Hematopoietic multipotent progenitor cell treated with erythropoietin and hydrocortisone succinate and interleukin-3 and kit ligand, for 17 days (in vitro differentiated cells): ENCODE measurements around the gene ARPC1B.
A peak's percentile ranks its signal among the peaks of the same experiment; 100 is the strongest.

Source experiments
- DNase-seq: peaks from one replicate; pipeline ENCODE4 v3.0.0-alpha.2; 2015; ENCODE audit warnings: low spot score

Gene ARPC1B

DNA sequence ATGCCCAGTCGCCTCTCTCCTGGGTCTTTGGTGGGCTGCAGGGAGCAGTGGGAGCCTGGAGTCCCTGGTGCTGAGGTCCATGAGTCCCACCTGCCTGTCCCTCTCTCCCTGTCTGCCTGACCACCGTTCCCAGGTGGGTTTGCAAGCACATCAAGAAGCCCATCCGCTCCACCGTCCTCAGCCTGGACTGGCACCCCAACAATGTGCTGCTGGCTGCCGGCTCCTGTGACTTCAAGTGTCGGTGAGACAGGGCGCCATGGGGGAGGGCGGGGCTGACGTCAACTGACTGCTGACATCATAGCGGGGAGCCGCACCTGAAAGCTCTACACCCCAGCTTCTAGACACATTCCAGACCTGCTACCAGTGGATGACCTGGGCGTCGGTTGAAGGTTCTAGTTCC is 15.2 kb downstream of the ARPC1B start:
- DNase-seq, result no peak

DNA sequence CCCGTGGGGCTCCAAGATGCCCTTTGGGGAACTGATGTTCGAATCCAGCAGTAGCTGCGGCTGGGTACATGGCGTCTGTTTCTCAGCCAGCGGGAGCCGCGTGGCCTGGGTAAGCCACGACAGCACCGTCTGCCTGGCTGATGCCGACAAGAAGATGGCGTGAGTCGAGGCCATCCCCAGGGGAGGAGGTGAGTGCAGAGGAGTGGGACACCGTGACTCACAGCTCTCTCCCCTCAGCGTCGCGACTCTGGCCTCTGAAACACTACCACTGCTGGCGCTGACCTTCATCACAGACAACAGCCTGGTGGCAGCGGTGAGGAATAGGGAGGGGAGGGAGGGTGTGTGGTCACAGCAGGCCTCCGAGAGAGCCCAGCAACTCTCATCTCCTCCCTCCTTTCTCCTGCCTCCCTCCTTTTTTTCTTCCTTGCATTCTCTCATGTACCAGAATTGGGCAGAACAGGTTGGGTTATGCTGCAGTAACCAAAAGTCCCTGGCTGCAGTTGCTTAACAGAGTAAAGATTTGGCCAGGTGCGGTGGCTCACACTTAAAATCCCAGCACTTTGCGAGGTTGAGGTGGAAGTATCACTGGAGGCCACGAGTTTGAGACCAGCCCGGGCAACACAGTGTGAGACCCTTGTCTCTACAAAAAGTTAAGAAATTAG is 16.5 kb downstream of the ARPC1B start:
- no peak for DNase-seq

DNA sequence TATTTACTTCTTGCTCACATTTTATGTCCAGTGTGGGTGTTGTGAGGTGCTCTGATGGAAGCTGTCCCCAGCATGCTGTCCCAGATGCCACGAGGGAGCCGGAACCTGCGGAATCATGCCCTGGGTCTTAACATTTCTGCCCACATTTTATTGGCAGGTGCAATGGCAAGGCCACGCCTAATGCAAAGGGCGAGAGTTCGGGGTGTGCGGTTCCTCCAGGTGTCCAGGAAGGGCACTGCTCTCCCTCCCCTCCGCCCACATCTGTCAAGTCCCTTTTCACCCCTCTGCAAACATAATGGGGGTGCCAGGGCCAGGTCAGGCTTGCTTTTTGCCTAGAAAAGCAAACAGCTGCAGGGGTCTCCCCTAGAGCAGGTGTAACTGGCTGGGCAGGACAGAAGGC is 17.5 kb downstream of the ARPC1B start:
- DNase-seq, result no peak

DNA sequence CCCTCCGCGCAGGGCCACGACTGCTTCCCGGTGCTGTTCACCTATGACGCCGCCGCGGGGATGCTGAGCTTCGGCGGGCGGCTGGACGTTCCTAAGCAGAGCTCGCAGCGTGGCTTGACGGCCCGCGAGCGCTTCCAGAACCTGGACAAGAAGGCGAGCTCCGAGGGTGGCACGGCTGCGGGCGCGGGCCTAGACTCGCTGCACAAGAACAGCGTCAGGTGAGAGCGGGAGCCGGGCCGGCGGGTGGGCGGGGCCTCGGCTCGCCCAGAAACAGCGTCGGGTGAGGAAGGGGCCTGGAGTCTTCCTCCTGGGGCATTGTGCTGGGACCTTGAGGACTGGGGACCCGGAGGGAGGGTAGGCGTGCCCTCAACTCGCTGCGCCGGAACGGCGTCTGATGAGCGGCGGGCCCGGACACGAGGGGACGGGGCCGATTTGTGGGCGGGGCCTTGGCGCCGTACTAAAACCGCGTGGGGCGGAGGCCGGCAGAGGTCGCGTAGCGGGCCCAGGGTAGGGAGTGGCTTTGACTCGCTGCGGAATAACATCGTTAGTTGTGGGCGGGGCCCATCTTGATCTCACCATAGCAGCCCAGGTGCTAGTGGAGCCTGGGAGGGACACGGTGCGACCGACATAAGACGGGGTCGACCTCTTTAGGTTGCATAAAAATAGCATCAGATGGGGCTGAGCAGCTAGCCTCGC is 18.3 kb downstream of the ARPC1B start:
- DNase-seq, result peak; percentile 86

DNA sequence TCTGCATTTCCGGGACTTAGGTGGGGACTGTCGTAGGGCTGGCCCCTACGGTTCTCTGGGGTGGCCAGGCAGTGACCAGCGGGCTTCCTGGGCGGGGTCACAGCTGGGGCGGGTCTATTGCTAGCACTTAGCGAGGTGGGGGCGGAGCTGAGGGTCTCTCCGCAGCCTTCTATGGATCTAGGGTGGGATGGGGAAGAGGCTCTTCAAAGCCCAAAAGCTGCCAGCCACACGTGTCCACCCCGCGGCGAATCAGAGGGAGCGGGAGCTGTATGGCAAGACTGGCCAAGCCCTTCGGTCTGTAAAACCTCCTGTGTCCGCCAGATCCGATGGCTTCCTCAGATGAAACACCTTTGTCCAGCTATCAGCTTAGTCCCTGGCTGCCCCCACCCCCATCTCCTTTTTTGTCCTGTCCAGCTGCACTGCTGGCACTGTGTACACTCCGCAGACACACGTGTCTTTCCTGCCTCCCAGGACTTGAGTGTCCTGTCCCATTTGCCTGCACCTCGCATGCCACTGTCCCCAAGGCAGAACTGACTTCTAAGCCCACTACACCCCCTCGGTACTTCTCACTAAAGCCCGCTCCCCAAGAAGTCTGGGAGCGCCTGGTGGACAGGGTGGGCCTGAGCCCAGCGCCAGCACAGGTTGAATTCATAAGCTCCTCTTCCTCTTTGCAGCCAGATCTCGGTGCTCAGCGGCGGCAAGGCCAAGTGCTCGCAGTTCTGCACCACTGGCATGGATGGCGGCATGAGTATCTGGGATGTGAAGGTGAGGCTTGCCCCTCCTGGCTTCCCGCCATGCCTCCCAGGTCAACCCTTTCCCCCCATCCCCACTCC is 19.0 kb downstream of the ARPC1B start:
- DNase-seq, result no peak

DNA sequence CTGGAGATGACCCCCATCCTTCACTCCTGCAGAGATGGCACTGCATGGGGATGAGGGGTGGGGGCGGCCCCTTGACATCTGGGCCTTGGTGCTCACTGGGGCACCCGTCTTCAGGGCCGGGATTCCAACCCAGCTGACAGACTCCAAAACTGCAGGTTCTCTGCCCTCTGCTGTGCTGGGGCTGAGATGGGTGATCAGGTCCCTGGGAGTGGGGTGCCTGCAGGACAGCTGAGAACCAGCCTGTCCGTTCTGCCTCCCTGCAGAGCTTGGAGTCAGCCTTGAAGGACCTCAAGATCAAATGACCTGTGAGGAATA is 19.6 kb downstream of the ARPC1B start:
- DNase-seq, result no peak

DNA sequence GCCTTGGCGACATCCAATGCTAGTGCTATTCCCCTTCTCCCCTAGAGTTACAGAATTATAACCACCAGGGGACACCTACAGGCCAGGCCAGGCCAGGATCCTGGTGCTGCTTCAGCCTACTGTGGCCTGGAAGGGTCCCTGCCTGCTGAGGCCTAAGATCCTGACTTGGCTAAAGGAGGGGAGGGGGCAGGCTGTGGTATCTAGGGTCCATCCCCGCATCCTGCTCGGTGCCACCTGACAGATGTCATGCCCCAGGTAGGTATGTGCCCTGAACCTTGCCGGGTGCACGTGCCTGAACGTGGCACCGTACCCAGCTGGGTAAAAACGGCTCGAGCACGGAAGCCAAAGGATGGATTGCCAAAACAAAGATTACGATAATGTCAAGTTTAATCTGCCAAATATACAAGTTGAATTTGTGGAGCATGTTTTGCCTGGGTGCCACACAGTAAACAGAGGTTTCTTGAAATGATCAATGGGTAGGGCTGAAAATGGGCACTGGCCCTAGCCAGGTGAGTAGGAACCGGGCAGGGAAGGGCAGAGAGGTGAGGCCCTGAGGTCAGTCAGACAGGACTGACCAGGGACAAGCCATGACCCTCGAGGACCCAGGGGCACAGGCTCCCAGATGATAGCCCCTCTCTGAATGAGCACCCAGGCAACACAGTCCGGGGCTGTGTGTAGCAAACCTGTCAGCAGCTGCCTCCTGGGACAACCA is 21.2 kb downstream of the ARPC1B start:
- DNase-seq, result no peak

DNA sequence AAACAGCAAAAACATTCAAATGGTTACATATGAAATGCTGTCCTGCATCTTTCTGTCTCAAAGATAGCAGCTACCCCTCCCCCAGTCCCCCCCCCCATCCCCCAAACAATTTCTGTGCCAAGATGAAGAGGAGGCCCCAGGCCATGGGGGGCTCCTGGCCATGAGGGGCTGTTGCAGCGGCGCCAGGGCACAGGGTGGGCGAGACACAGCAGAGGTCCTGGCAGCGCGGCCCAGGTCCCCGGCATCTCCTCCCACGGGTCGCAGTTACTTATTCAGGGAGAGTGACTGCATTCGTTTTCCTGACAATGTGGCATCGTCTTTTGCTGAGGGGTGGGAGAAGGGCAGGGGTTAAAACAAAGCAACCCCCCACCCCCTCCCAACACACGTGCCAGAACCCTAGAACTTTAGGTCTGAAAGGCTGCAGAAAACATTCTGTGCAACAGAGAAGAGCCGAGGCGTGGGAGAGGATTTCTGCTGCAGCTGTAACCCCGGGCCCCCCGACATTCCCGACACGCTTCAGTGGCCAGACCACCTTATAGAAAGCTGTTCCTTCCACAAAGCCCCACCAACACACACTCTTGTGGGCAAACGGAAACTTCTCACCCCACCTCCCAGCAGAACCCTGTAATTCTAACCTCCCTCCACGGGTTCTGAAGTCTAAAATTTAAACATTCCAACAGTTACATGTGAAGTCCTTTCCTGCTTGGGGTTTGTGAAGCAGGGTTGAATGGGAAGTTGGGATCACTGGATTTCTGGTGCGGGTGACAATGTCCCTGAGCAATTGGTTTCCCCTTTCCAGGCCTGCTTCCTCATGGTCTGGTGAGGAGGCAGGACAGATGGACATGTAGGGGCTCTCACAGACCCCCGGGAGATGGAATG is 22.1 kb downstream of the ARPC1B start:
- no peak for DNase-seq

DNA sequence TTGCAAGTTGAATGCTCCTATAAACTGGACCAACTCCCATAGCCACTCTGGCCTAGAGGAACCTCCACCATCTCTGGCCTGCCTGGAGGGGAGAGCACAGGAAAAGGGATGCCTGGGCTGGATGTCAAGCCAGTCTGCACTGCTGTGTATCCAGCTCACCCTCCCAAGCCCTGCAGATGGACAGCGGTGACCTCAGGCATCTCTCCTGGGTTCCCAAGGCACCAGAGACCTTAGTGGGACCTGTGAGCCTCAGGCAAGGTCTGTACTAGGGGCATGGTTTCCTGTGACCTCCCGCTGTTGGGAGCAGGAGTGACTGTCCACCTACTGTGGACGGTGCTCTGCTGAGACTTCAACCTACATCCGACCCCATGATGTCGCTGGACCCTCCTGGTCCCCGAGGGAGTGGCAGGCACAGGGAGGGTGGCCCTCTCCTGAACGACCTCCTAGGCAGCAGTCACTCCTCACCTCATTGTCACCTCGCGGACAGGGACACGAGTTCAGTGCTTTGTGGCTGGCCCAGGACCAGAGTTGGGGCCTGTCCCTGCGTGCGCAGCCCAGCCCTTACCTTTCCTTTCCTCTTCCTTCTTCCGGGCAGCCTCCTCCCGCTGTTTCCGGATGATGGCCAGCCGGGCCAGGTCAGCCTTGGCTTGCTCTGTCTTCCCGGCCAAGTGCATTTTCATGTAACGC is 22.9 kb downstream of the ARPC1B start:
- no peak for DNase-seq

- DNase-seq, result no peak
These were observed 24.4 kb downstream of the ARPC1B start for GRCh38 chr7:99398891-99399445.

DNA sequence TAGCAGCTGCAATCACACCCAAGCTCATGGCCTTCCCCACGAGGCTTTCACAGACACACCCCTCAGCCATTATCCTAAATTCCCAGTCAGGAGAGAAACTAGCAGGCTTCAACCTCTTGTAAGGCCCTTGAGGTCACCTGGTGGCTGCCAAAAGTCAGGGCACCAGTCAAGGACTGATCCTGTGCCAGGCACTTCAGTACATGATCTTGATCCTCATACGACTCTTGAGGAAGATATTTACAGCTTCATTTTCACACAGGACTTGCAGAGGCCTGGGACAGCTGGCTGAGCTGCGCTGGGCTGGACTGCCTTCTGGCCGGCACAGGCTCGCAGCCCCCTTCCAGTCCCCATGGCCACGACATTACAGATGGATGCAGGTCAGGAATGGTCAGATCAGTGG is 25.1 kb downstream of the ARPC1B start:
- no peak for DNase-seq

DNA sequence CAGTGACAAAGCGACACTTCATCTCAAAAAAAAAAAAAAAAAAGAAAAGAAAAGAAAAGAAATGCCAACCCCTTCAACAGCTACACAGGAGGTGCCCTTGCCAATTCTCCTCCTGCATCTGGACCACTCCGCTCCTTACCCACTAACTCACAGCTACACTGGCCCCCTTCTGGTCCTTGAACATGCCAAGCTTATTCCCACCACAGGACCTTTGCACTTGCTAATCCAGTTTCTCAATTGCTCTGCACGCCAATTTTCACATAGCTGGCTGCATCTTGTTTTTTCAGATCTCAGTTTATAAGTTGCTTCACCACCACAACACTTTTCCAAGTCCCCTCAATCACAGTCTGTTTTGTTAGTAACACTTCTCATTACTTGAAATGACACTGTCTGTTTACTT is 28.3 kb downstream of the ARPC1B start:
- DNase-seq, result no peak

GRCh38 chr7:99403764-99404163 is 29.2 kb downstream of the ARPC1B start:
- no peak for DNase-seq

DNA sequence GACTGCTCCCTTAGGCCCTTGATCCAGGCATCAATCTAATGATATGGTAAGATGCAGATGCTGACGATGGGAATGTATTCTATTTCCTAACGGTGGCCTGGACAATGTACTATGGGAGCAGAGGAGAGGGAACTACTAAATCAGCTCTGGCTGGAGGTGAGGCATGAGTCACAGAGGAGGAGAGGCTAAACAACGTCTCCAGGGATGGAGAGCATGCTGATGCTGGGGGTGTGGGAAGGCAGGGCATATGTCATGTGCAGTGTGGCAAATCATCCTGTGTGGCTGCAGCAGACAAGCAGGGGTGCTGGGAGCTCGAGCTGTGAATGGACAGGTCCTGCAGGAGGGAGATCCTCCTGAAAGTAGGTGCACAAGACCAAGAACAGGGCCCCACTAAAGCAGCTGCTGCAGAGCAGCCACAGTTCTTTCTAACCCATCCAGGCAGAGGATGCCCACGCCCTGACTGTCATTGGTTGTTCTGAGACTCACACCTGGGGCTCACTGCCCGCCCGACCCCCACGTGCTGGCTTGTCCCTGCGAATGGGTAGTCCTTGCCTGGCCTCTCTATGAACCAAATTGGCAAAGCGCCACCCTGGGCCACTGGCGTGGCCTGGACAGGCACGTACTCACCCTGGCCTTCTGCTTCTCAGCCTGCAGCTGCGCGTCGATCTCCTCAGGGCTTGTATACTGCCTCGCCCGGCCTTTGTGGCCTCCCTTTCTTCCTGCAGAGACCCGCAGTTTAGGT is 29.9 kb downstream of the ARPC1B start:
- DNase-seq, result no peak

DNA sequence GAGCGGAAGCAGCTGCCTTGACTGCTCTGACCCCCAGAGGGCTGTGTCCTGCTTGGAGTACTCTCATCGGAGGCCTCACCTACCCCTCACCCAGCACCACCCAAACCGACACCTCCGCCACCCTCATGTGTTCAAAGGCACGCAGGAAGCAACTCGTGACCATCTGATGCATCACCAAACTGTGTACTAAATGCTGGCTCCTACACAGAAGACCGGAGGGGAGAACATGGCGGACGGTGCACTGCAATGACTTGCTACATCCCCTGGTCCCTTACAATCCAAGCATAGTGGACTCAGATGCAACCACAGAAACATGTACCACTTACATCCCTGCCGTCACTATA is 30.4 kb downstream of the ARPC1B start:
- DNase-seq, result no peak

GRCh38 chr7:99406557-99406956 is 32.0 kb downstream of the ARPC1B start:
- no peak for DNase-seq

DNA sequence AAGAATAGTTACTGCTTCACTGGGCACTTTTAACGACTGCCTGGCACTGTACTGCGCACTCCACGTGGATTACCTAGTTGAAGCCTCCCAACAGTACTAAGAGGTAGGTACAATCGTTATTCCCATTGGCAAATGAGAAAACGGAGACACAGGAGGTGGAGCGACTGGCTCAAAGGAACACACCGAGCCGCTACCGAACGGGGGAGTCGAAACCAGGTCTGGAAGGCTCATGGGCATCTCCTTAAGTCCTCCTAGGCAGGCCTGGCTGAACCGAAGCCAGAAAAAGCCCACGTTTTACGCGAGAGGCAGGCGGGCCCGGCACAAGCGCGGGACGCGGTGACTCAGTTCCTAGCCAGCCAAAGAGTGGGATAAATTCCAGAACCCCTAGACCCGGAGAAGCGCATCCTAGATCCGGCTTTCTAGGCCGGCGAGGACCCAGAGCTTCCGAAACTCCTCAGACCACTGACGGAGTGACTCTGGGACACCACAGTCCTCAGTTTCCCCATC is 33.4 kb downstream of the ARPC1B start:
- peak; percentile 61 for DNase-seq

GRCh38 chr7:99408379-99409191 is 34.1 kb downstream of the ARPC1B start, which contains the start of the genes BUD31 and PDAP1:
Gene BUD31 (plus strand): TSS chr7:99408969. CDS start chr7:99411093, 2,124 bp downstream.
Gene PDAP1 (minus strand): TSS chr7:99408597. CDS start chr7:99408548, 49 bp downstream.
- DNase-seq, result peak; percentile 97

- DNase-seq, result no peak
These were observed 34.7 kb downstream of the ARPC1B start for GRCh38 chr7:99409192-99409572.
